DMS 273 (cell line): ENCODE data around the gene FILIP1L.

Source experiments
- DNase-seq: peaks from one replicate; lab custom pipeline; 2025; ENCODE audit not compliant: unreplicated experiment; lab: John Stamatoyannopoulos, UW

Gene FILIP1L

GRCh38 chr3:99817437-99818240, 296.7 kb downstream of the FILIP1L start, which contains the start of gene CMSS1:
Gene CMSS1, plus strand, starts transcription at chr3:99817862.
- peak; percentile 98 for DNase-seq

- peak; percentile 76 for DNase-seq
Observed at GRCh38 chr3:99817047-99817436, 297.3 kb downstream of the FILIP1L start.

GRCh38 chr3:99810403-99810802, 303.9 kb downstream of the FILIP1L start:
- DNase-seq = no peak

GRCh38 chr3:99809565-99809964, 304.7 kb downstream of the FILIP1L start:
- DNase-seq = no peak

GRCh38 chr3:99808163-99808794, 306.0 kb downstream of the FILIP1L start:
- peak; percentile 86 for DNase-seq

GRCh38 chr3:99805160-99805559, 309.1 kb downstream of the FILIP1L start:
- no peak for DNase-seq

- no peak for DNase-seq
Observed at GRCh38 chr3:99803297-99803696, 311.0 kb downstream of the FILIP1L start.

GRCh38 chr3:99799422-99799821, 314.9 kb downstream of the FILIP1L start:
- no peak for DNase-seq

- DNase-seq = no peak
Observed at GRCh38 chr3:99795573-99795972, 318.7 kb downstream of the FILIP1L start.

GRCh38 chr3:99794485-99794884, 319.8 kb downstream of the FILIP1L start:
- DNase-seq = no peak

- DNase-seq = peak; percentile 80
Observed at GRCh38 chr3:99789011-99789721, 325.1 kb downstream of the FILIP1L start.
